HEK293T (cell line): Measurements from ENCODE around the gene CPT1A.

ENCODE experiments used
- ARNT ChIP-seq: fragments of 450-650 bp; IDR thresholded peaks from 2 replicates; pipeline ENCODE4 v1.6.1; 2017; ENCODE audit warnings: mild to moderate bottlenecking
- BHLHE40 ChIP-seq: fragments of 450-650 bp; IDR thresholded peaks from 2 replicates; pipeline ENCODE4 v1.6.1; 2016; ENCODE audit warnings: mild to moderate bottlenecking, moderate library complexity, borderline replicate concordance
- CTBP1 ChIP-seq: fragments of 450-650 bp; IDR thresholded peaks from 2 replicates; pipeline ENCODE4 v1.6.1; 2016; ENCODE audit warnings: borderline replicate concordance
- ELF4 ChIP-seq: fragments of 450-650 bp; IDR thresholded peaks from 2 replicates; pipeline ENCODE4 v1.6.1; 2017; ENCODE audit warnings: antibody characterized with exemption
- FOXA1 ChIP-seq: fragments of 450-650 bp; IDR thresholded peaks from 2 replicates; pipeline ENCODE4 v1.6.1; 2016; ENCODE audit warnings: mild to moderate bottlenecking
- FOXK2 ChIP-seq: fragments of 450-650 bp; IDR thresholded peaks from 2 replicates; pipeline ENCODE4 v1.6.1; 2016; ENCODE audit warnings: mild to moderate bottlenecking
- FOXM1 ChIP-seq: fragments of 450-650 bp; IDR thresholded peaks from 2 replicates; pipeline ENCODE4 v1.6.1; 2017; ENCODE audit warnings: mild to moderate bottlenecking, borderline replicate concordance
- LEF1 ChIP-seq: fragments of 450-650 bp; IDR thresholded peaks from 2 replicates; pipeline ENCODE4 v1.6.1; 2017; ENCODE audit warnings: mild to moderate bottlenecking, borderline replicate concordance
- SP1 ChIP-seq: fragments of 450-650 bp; IDR thresholded peaks from 2 replicates; pipeline ENCODE4 v1.6.1; 2017
- SUZ12 ChIP-seq: fragments of 450-650 bp; IDR thresholded peaks from 2 replicates; pipeline ENCODE4 v1.6.1; 2016; ENCODE audit warnings: mild to moderate bottlenecking
- TARDBP ChIP-seq: fragments of 450-650 bp; IDR thresholded peaks from 2 replicates; pipeline ENCODE4 v1.6.1; 2016
- ZNF384 ChIP-seq: fragments of 450-650 bp; IDR thresholded peaks from 2 replicates; pipeline ENCODE4 v1.6.1; 2016
- TF ChIP-seq, protein P1 (sequence below): fragments of 450-650 bp; IDR thresholded peaks from 2 replicates; pipeline ENCODE4 v1.6.1; 2016

- TF ChIP-seq ELF4 (no peak), ZNF384 (no peak), BHLHE40 (no peak), ARNT (no peak), FOXM1 (no peak), SP1 (no peak), SUZ12 (no peak), LEF1 (no peak), TARDBP (no peak), CTBP1 (no peak), FOXA1 (no peak), FOXK2 (no peak)
- TF ChIP-seq, protein P1, sequence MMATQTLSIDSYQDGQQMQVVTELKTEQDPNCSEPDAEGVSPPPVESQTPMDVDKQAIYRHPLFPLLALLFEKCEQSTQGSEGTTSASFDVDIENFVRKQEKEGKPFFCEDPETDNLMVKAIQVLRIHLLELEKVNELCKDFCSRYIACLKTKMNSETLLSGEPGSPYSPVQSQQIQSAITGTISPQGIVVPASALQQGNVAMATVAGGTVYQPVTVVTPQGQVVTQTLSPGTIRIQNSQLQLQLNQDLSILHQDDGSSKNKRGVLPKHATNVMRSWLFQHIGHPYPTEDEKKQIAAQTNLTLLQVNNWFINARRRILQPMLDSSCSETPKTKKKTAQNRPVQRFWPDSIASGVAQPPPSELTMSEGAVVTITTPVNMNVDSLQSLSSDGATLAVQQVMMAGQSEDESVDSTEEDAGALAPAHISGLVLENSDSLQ: no peak
Measured at GRCh38 chr11:68798221-68798813, 43.4 kb downstream of the CPT1A start.
